ENCODE measurements around the gene TPP2.

Gene TPP2

GRCh38 chr13:102596147-102597028 is at the start of gene TPP2:
TPP2 (plus strand) TSS chr13:102596986; CDS start chr13:102597039, 53 bp downstream.
- H3K27me3 ChIP-seq (ENCODE audit: low read depth, low read length), result no peaks in the 10 kb centered on the region
- peak within 1 kb of the TSS; percentile 86 to 97 for H3K4me3 ChIP-seq (ENCODE audit: low read depth in 1 of 2, low read length in 2 of 2)
- H3K9me3 ChIP-seq (ENCODE audit: control insufficient read depth in 1 of 2, low read length in 2 of 2), result no peaks in the 10 kb centered on the region
- H3K27ac ChIP-seq (ENCODE audit: low read length), result peak within 1 kb of the TSS; percentile 100
- peaks cover 15 to 30% of the 10 kb centered on the region in 2 donors for H3K4me1 ChIP-seq (ENCODE audit: control insufficient read depth in 1 of 2, insufficient read depth in 2 of 2, low read length in 2 of 2)
- H3K36me3 ChIP-seq (ENCODE audit: control insufficient read depth in 1 of 2, insufficient read depth in 2 of 2, low read length in 2 of 2), result peaks cover 0 to 3% of the 10 kb centered on the region in 2 donors

- H3K36me3 ChIP-seq (ENCODE audit: control insufficient read depth in 1 of 2, insufficient read depth in 2 of 2, low read length in 2 of 2), result no peaks in the 10 kb centered on the region
- no peak overlapping the region for H3K27ac ChIP-seq (ENCODE audit: low read length)
- no peaks in the 10 kb centered on the region for H3K27me3 ChIP-seq (ENCODE audit: low read depth, low read length)
- H3K9me3 ChIP-seq (ENCODE audit: control insufficient read depth in 1 of 2, low read length in 2 of 2), result no peaks in the 10 kb centered on the region
- H3K4me3 ChIP-seq (ENCODE audit: low read depth in 1 of 2, low read length in 2 of 2), result no peak overlapping the region
- H3K4me1 ChIP-seq (ENCODE audit: control insufficient read depth in 1 of 2, insufficient read depth in 2 of 2, low read length in 2 of 2), result no peaks in the 10 kb centered on the region
These were observed 48.0 kb upstream of the TPP2 start for GRCh38 chr13:102548811-102549210.

GRCh38 chr13:102550507-102550906 is 46.3 kb upstream of the TPP2 start:
- no peaks in the 10 kb centered on the region for H3K36me3 ChIP-seq (ENCODE audit: control insufficient read depth in 1 of 2, insufficient read depth in 2 of 2, low read length in 2 of 2)
- no peak overlapping the region for H3K4me3 ChIP-seq (ENCODE audit: low read depth in 1 of 2, low read length in 2 of 2)
- H3K27ac ChIP-seq (ENCODE audit: low read length), result no peak overlapping the region
- no peaks in the 10 kb centered on the region for H3K9me3 ChIP-seq (ENCODE audit: control insufficient read depth in 1 of 2, low read length in 2 of 2)
- no peaks in the 10 kb centered on the region for H3K27me3 ChIP-seq (ENCODE audit: low read depth, low read length)
- no peaks in the 10 kb centered on the region for H3K4me1 ChIP-seq (ENCODE audit: control insufficient read depth in 1 of 2, insufficient read depth in 2 of 2, low read length in 2 of 2)

- Histone ChIP-seq H3K27ac (ENCODE audit: low read length) (no peak overlapping the region), H3K4me3 (ENCODE audit: low read depth in 1 of 2, low read length in 2 of 2) (no peak overlapping the region), H3K27me3 (ENCODE audit: low read depth, low read length) (no peaks in the 10 kb centered on the region), H3K9me3 (ENCODE audit: control insufficient read depth in 1 of 2, low read length in 2 of 2) (no peaks in the 10 kb centered on the region), H3K36me3 (ENCODE audit: control insufficient read depth in 1 of 2, insufficient read depth in 2 of 2, low read length in 2 of 2) (no peaks in the 10 kb centered on the region), H3K4me1 (ENCODE audit: control insufficient read depth in 1 of 2, insufficient read depth in 2 of 2, low read length in 2 of 2) (no peaks in the 10 kb centered on the region)
These were observed 40.8 kb upstream of the TPP2 start for GRCh38 chr13:102555914-102556553.

- Histone ChIP-seq H3K9me3 (ENCODE audit: control insufficient read depth in 1 of 2, low read length in 2 of 2) (no peaks in the 10 kb centered on the region), H3K4me1 (ENCODE audit: control insufficient read depth in 1 of 2, insufficient read depth in 2 of 2, low read length in 2 of 2) (no peaks in the 10 kb centered on the region), H3K27ac (ENCODE audit: low read length) (no peak overlapping the region), H3K36me3 (ENCODE audit: control insufficient read depth in 1 of 2, insufficient read depth in 2 of 2, low read length in 2 of 2) (no peaks in the 10 kb centered on the region), H3K27me3 (ENCODE audit: low read depth, low read length) (no peaks in the 10 kb centered on the region), H3K4me3 (ENCODE audit: low read depth in 1 of 2, low read length in 2 of 2) (no peak overlapping the region)
These were observed 40.0 kb upstream of the TPP2 start for GRCh38 chr13:102556806-102557205.

- Histone ChIP-seq H3K4me1 (ENCODE audit: control insufficient read depth in 1 of 2, insufficient read depth in 2 of 2, low read length in 2 of 2) (no peaks in the 10 kb centered on the region), H3K27me3 (ENCODE audit: low read depth, low read length) (no peaks in the 10 kb centered on the region), H3K36me3 (ENCODE audit: control insufficient read depth in 1 of 2, insufficient read depth in 2 of 2, low read length in 2 of 2) (no peaks in the 10 kb centered on the region), H3K9me3 (ENCODE audit: control insufficient read depth in 1 of 2, low read length in 2 of 2) (no peaks in the 10 kb centered on the region), H3K4me3 (ENCODE audit: low read depth in 1 of 2, low read length in 2 of 2) (no peak overlapping the region), H3K27ac (ENCODE audit: low read length) (no peak overlapping the region)
These were observed 38.8 kb upstream of the TPP2 start for GRCh38 chr13:102558029-102558428.

GRCh38 chr13:102561933-102562332 is 34.9 kb upstream of the TPP2 start:
- no peak overlapping the region for H3K27ac ChIP-seq (ENCODE audit: low read length)
- no peaks in the 10 kb centered on the region for H3K36me3 ChIP-seq (ENCODE audit: control insufficient read depth in 1 of 2, insufficient read depth in 2 of 2, low read length in 2 of 2)
- no peaks in the 10 kb centered on the region for H3K4me1 ChIP-seq (ENCODE audit: control insufficient read depth in 1 of 2, insufficient read depth in 2 of 2, low read length in 2 of 2)
- H3K4me3 ChIP-seq (ENCODE audit: low read depth in 1 of 2, low read length in 2 of 2), result no peak overlapping the region
- H3K9me3 ChIP-seq (ENCODE audit: control insufficient read depth in 1 of 2, low read length in 2 of 2), result no peaks in the 10 kb centered on the region
- no peaks in the 10 kb centered on the region for H3K27me3 ChIP-seq (ENCODE audit: low read depth, low read length)

- Histone ChIP-seq H3K36me3 (ENCODE audit: control insufficient read depth in 1 of 2, insufficient read depth in 2 of 2, low read length in 2 of 2) (no peaks in the 10 kb centered on the region), H3K4me3 (ENCODE audit: low read depth in 1 of 2, low read length in 2 of 2) (no peak overlapping the region), H3K4me1 (ENCODE audit: control insufficient read depth in 1 of 2, insufficient read depth in 2 of 2, low read length in 2 of 2) (no peaks in the 10 kb centered on the region), H3K27ac (ENCODE audit: low read length) (no peak overlapping the region), H3K27me3 (ENCODE audit: low read depth, low read length) (no peaks in the 10 kb centered on the region), H3K9me3 (ENCODE audit: control insufficient read depth in 1 of 2, low read length in 2 of 2) (no peaks in the 10 kb centered on the region)
These were observed 33.5 kb upstream of the TPP2 start for GRCh38 chr13:102563267-102563666.

GRCh38 chr13:102564564-102564963 is 32.2 kb upstream of the TPP2 start:
- Histone ChIP-seq H3K4me3 (ENCODE audit: low read depth in 1 of 2, low read length in 2 of 2) (no peak overlapping the region), H3K4me1 (ENCODE audit: control insufficient read depth in 1 of 2, insufficient read depth in 2 of 2, low read length in 2 of 2) (no peaks in the 10 kb centered on the region), H3K9me3 (ENCODE audit: control insufficient read depth in 1 of 2, low read length in 2 of 2) (no peaks in the 10 kb centered on the region), H3K36me3 (ENCODE audit: control insufficient read depth in 1 of 2, insufficient read depth in 2 of 2, low read length in 2 of 2) (no peaks in the 10 kb centered on the region), H3K27me3 (ENCODE audit: low read depth, low read length) (no peaks in the 10 kb centered on the region), H3K27ac (ENCODE audit: low read length) (no peak overlapping the region)

- Histone ChIP-seq H3K4me3 (ENCODE audit: low read depth in 1 of 2, low read length in 2 of 2) (no peak overlapping the region), H3K36me3 (ENCODE audit: control insufficient read depth in 1 of 2, insufficient read depth in 2 of 2, low read length in 2 of 2) (no peaks in the 10 kb centered on the region), H3K4me1 (ENCODE audit: control insufficient read depth in 1 of 2, insufficient read depth in 2 of 2, low read length in 2 of 2) (no peaks in the 10 kb centered on the region), H3K27ac (ENCODE audit: low read length) (no peak overlapping the region), H3K27me3 (ENCODE audit: low read depth, low read length) (no peaks in the 10 kb centered on the region), H3K9me3 (ENCODE audit: control insufficient read depth in 1 of 2, low read length in 2 of 2) (no peaks in the 10 kb centered on the region)
These were observed 30.3 kb upstream of the TPP2 start for GRCh38 chr13:102566513-102566912.

GRCh38 chr13:102567857-102568256 is 28.9 kb upstream of the TPP2 start:
- Histone ChIP-seq H3K27me3 (ENCODE audit: low read depth, low read length) (no peaks in the 10 kb centered on the region), H3K4me1 (ENCODE audit: control insufficient read depth in 1 of 2, insufficient read depth in 2 of 2, low read length in 2 of 2) (no peaks in the 10 kb centered on the region), H3K9me3 (ENCODE audit: control insufficient read depth in 1 of 2, low read length in 2 of 2) (no peaks in the 10 kb centered on the region), H3K27ac (ENCODE audit: low read length) (no peak overlapping the region), H3K4me3 (ENCODE audit: low read depth in 1 of 2, low read length in 2 of 2) (no peak overlapping the region), H3K36me3 (ENCODE audit: control insufficient read depth in 1 of 2, insufficient read depth in 2 of 2, low read length in 2 of 2) (no peaks in the 10 kb centered on the region)

Data from muscle layer of duodenum (tissue), 2 donors.